ENCODE measurements around the gene CCDC171.
"Not testable (repeated sequence)": the region's sequence is repeated elsewhere in the genome, so short reads cannot be mapped to it uniquely, and the experiment has no call there.

Gene CCDC171

DNA sequence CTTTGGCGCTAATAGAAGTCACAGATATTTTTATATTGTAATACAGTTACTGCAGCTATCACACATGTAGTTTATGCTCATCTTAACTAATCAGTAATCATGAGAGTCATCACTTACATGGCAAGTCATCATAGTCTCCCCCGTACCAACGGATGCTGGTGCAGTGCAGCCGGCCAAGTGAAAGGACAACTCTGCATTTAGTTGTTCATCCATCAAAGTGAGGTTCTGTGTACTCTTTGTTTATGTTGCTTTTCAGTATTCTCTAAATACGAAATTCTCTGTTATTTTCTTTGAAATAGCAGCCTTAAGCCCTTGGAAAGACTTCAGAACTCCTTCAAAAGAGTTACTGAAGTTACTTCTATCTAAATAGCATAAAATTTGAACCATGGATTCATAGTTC, 216.7 kb downstream of the CCDC171 start:
- DNase-seq = no peak

DNA sequence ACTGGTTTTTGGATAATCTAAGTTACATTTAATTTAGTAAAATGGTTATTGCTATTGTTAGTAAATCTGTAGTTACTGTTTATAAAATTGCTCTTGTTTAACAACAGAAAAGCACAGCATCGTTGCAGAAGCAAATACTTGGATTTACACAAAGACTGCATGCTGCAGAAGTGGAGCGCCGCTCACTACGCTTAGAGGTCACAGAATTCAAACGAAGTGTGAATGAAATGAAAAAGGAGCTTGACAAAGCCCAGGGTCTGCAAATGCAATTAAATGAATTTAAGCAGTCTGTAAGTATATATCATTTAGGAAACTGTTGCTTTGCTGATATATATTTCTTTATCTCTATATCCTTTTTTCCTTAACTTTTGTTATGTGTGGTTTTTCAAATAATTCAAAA, 226.0 kb downstream of the CCDC171 start:
- DNase-seq = no peak

DNA sequence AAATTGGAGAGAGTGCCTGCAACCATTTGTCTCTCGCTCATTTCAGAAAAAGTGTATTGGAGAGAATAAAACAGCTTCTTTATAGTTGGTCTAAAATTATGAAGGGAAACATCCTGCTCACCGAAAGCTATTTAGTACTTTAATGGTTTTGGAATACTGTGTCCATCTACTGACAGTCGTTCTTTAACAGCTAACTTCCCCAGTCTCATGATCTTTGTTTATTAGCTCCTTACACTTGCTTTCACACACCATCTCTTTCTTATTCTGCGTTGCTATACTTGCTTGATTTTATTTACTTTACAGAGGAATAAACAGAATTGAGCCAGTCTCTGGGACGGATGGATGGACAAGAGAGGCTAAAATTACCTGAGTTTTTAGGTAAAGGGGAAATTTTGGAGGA, 229.3 kb downstream of the CCDC171 start:
- DNase-seq = no peak

DNA sequence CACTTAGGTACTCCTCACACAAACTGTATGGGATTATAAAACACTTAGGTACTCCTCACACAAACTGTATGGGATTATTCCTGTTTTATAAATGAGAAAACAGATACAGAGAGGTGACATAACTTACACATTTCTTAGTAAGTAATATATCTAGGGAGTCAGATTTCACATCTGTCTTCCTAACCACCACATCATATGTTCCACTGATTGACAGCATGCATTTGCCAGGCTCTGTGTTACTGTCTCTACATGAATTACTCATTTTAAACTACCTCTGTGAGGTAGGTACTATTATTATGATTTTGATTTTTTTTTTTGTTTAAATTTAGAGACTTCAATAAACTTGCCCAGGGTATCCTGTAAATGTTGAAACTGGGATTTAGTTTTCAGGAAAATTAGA, 232.7 kb downstream of the CCDC171 start:
- no peak for DNase-seq

DNA sequence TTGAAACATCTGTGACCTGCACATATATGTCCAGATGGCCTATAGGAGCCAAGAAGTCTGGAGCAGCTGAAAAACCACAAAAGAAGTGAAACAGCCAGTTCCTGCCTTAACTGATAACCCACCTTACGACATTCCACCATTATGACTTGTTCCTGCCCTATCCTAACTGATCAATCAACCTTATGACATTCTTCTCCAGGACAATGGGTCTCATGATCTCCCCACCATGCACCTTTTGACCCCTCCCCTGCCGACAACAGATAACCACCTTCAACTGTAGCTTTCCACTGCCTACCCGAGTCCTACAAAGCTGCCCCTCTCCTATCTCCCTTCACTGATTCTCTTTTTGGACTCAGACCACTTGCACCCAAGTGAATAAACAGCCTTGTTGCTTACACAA, 233.8 kb downstream of the CCDC171 start:
- no peak for DNase-seq

DNA sequence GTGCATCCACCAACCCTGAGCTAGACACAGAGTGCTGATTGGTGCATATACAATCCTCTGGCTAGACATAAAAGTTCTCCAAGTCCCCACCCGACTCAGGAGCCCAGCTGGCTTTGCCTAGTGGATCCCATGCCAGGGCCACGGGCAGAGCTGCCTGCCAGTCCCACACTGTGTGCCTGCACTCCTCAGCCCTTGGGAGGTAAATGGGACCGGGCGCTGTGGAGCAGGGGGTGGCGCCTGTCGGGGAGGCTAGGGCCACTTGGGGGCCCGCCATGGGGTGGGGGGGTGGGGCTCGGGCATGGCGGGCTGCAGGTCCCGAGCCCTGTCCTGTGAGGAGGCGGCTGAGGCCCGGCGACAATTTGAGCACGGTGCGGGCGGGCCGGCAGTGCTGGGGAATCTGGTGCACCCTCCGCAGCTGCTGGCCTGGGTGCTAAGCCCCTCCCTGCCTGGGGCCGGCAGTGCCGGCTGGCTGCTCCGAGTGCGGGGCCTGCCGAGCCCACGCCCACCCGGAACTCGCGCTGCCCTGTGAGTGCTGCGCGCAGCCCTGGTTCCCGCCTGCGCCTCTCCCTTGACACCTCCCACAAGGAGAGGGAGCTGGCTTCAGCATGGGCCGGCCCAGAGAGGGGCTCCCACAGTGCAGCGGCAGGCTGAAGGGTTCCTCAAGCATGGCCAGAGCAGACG, 257.5 kb downstream of the CCDC171 start:
- not testable (repeated sequence) for DNase-seq

DNA sequence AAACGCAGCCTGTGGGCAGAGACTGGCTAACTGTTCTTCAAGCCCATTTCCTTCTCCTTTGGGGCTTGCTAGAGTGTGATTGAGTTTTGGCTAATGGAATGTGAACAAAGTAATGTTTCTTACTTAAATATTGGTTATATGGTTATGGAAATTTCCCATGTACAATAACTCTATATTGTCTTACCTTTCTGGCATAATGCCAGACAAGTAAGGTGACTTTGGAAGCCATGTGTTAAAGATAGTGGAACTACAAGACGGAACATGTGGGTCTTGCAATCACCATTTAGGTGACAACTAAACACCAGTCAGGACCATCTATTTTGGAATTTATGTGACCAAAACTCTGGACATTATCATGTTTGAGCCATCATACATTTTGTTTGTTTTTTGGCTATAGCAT, 260.2 kb downstream of the CCDC171 start:
- DNase-seq = no peak

DNA sequence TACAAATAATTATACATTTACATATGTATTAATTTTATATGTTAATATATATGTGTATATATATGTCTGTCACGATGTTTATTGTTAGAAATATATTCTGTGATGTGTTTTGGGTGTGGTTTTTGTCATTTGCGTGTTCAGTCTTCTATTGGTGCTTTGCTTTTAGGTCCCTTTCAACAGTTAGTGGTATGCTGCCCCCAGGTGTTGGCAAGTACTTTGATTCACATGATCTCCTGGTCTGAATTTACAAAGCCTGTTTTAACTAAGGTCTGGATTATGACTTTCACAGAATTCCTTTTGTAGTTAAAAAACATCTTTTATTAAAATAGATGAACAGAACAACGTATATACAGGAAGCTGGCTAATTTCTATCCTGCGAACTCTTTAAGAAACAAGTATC, 271.5 kb downstream of the CCDC171 start:
- DNase-seq = no peak

DNA sequence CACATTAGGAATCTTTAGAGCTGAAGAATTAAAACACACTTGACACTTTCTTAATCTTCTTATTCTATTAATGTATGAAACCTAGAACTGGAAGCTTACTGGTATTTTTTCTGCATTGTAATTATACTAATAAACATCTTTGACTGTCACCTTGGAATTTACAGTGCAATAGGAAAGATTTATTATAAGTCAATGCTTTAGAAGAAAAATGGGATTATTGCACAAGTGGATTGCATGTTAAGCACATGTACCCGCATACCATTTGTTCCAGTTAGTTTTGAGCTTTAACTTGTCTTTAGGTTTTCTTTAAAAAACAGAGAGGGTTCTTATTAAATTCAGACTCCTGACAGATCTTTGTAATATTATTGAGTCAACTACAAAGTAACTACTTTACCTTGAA, 278.5 kb downstream of the CCDC171 start:
- DNase-seq = no peak

DNA sequence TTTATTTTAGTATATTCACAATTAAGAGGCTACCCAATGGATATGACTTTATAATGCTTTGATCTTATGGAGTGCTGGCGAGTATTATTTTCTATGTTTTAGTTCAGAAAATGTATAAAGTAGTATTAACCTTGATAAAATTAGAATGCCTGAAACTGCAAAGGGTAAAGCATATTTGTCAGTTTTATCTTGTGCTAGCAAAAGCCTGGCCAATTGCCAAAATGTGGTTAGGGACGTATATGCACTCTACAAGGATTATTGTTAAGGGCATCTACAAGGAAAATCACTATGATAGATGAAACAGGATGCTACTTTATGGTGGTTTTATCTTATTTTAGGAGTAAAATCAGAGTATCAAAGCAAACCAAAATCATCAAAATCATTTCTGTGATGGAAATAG, 281.7 kb downstream of the CCDC171 start:
- DNase-seq = no peak

DNA sequence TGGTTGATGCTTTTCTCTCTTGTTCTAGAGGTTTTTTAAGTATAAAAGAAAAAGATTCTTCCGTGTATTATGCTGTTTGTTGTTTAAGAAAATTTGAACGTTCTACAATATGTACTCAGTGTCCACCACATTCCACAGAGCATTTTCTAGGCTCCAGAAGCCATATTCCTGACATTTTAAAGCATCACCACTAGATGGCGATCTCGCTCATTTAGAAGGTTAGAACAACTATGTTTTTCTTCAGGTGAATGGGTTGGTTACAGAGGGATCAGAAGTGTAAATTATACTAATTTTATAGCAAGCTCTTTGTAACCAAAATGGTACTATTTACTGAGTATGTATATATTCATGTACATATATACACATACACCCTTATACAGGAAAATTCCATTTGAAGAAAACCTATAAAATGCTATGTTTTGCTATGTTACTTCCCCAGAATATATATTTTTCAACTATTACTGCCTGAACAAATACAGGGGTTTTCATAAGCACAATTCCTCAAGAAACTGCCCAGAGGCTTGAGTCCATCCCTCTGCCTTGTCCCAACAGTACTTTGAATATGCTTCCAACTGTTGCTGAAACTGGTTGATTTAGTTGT, 284.3 kb downstream of the CCDC171 start:
- peak; percentile 13 for DNase-seq

DNA sequence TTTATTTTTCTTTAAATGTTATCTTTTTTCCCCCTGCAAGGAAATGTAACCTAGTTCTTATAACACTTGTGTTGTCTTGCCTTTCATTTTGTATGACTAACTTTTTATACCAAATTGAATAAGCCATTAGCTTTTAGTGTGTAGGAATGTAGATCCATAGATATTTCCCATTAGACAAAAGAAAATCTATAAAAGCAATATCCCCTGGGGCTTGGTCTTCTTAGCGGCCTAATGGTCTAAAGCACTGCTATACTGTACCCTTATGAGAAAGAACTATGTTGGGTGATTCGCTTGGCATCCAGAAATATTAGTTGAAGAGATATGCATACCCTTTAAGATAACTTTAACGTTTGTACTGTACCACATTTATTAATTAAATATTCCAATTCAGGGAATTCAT, 289.2 kb downstream of the CCDC171 start:
- DNase-seq = no peak

DNA sequence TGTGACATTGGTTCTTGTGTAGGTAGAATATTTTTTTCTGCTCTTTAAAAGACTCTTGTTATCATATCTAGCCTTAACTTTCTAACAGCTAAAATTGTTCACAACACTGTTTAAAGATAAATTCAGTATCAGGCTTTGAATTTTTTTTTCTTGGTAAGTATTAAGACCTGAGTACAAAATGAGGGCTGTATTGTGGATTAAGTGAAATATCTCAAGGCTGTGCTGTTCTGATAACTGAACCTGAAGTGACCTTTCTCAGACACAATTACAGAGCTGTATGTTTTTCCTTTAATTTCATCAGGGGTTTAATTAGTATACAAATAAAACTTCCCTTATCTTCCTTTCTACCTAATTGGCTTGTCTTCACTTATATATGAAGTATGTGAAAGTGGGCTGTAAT, 290.5 kb downstream of the CCDC171 start:
- DNase-seq = no peak

DNA sequence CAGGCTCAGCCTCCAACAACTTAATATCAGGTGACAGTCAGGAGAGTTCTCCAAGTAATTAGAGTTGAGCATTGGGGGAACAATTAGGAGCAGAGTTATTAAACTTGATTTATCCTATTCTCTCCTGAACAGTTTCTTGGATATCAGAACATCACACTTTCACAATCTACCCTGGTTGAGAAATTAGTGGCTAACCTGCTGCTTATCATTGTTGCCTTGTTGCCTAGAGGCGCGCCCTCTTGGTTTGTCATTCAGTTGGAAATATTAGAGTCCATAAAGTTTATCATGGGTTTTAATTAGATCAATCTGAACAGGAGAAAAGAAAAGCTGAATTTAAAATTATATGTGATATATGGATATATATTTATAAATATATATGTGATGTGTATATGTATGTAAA, 291.1 kb downstream of the CCDC171 start:
- DNase-seq = no peak

DNA sequence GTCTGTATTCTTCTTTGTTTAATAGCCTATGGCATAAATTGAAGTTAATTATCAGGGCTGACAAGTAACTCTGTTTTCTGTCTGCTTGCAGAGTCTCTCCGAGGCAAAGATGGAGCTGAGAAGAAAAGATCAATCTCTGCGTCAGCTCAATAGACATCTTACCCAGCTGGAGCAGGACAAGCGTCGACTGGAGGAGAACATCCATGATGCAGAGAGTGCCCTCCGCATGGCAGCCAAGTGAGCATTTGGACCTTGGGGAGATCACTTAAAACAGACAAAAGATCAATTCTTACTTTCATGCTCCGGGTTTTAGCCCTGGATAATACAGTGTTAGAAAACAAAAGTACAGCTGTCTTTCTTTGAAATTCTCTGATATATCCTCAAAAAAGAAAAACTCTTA, 293.8 kb downstream of the CCDC171 start:
- DNase-seq = no peak

DNA sequence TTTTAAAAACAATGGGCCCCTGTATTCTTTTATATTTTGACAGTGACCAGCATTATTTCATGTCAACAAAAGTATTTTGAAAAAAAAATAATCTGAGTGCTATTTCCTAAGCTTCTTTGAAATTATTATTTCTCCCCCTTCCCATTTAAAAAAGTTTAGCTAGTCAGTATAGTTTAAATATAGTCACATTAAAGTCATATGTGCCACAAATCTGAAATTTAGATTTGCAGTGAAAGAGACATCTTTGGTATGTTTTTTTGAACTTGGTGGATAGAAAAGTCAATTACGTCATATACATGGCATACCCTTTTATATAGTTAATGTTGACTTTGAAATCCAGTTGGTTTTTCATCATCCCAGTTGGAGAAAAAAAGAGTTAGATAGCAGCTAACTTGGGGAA, 297.0 kb downstream of the CCDC171 start:
- DNase-seq = no peak

DNA sequence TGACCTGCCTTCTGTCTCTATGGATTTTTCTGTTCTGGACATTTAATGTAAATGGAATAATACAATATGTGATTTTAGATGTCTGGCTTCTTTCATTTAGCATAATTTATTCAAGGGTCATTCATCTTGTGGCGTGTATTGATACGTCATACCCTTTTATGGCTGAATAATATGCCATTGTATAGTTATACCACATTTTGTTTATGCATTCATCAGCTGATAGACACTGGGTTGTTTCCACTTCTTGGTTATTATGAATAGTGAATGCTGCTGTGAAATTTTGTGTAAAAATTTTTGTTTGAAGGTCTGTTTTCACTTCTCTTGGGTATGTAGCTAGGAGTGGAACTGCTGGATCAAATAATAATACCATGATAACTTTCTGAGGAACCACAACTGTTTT, 298.9 kb downstream of the CCDC171 start:
- no peak for DNase-seq

DNA sequence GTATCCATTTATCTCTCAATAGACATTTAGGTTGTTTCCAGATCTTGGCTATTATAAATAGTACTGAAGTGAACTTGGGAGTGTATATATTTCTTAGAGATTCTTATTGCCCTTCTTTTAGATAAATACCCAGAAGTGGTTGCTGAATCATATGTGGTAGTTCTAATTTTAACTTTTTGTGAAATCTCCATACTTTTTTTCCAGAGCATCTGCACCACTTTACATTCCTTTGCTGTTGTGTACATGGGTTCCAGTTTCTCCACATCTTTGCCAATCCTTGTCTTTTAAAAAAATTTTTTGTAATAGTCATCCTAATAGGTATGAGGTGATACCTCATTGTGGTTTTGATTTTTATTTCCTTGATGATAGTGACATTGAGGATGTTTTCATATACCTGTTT, 303.7 kb downstream of the CCDC171 start:
- no peak for DNase-seq

DNA sequence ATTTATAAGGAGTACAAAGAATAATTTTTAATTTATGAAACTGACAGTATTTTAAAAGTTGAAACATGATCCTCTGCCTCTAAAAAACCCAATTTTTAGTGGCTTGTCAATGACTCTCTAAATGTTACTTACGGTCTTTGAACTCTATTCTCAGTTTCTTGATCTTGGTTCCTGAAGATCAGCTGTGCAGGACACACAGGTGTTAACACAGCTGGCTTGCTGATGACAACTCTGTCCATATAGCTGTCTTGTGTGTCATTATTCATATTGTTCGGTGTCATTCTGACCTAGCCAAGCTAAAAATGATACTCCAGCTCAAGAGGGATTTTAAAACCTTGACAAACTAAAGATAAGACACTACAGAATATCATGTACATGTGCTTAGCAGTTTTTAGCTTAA, 314.5 kb downstream of the CCDC171 start:
- no peak for DNase-seq

DNA sequence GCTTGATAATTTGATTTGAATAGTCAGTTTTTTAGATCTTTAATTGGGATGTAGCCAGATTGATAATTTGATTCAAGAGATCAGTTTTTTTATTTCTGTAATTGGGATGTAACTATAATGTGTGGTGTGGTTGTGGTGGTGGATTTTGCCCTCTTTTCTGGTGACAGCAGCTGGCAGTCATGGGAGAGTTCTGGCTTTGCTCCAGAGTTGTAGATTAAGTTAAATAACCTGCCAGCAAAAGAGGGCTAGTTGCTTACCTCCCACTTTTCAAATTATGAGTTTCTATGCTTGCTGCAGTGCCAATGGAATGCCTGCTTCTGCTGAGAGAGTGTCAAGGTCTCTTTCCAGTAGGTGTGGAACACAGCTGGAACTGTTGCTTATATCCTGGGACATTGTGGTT, 315.1 kb downstream of the CCDC171 start:
- no peak for DNase-seq

DNA sequence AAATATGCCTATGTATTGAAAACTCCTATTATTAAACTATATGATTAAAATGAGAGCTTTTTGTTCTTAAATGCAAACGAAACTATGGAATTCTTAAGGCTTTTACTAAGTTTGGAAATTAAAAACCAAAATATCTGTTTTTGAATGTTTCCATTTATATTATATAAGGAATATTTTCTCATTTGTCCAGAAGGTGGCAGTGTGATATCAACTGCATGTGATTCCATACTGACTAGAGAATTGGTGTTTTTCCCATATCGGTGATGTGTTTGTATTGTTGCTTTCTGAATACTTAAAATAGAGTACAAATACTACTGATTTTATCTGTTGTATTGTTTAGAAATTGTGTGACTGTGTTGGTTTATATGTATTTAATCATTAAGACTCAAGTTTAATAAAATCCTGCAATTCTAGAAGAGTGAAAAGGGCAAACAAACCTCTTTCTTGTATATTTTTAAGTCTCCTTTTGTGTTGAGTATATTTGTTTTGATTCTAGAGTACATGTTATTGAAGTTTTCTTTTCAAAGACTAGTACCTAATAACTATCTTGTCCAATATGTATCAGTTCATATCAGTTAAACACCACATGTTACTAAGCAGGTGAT, 320.8 kb downstream of the CCDC171 start:
- no peak for DNase-seq

DNA sequence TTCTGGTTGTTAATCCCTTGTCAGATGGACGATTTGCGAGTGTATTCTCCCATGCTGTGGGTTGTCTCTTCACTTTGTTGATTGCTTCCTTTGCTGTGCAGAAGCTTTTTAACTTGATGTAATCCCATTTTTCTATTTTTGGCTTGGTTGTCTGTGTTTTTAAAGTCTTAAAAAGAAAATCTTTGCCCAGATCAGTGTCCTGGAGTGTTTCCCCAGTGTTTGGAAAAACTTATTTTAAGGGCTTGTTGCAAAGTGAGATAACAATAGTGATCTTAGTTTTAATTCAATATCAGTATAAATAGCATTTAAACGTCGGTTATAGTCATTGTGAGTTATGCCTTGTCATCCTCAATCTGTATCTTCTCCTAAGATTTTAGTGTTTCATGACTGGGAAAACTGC, 329.5 kb downstream of the CCDC171 start:
- DNase-seq = no peak

DNA sequence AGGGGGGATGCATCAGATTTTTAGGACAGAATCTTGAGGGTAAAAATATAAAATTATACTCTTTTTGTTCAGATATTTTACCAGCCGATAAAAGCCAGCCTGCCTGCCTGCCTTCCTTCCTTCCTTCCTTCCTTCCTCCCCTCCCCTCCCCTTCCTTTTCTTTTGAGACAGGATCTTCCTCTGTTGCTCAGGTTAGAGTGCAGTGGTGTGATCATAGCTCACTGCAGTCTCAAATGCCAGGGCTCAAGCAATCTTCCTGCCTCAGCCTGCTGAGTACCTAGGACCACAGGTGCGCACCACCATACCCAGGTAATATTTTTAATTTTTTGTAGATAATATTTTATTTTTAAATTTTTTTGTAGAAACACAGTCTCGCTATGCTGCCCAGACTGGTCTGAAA, 330.0 kb downstream of the CCDC171 start:
- no peak for DNase-seq

DNA sequence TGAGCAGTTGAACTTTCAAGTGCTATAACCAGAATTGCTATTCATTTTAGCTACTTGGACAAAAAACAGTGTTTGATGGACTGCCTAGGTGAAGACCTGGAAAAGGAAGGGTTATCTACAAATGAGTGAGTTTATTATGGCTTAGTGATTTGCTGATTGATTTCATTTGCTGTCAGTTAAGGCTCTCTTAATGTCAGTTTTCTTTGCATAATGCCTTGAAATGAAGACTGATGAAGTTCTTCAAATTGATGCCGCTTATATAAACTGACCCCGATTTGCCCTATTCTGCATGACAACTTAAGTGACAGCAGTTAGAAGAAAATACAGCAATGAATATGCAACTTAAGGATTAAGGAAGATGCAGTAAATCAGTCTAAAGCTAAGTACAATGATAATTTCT, 332.6 kb downstream of the CCDC171 start:
- no peak for DNase-seq

DNA sequence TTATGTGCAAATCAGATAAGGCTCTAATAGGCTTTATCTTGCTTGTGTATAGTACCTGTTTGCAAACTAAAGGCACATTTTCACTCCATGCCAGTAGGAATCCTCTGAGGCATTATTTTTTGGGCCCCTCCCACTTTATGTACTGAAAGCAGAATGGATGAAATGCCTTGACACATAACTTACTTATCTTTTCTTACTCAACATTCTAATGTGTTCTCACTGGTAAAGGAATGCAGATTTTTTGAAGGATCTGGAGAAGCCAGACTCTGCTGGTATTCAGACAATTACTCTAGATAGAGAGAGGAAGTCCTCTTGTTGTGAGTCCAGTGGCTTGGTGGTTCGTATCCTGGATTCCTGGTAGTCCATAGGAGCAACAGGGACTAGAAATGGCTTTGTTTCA, 336.7 kb downstream of the CCDC171 start:
- DNase-seq = no peak
